Esophagus squamous epithelium (tissue), 5 donors: ENCODE results near the gene HNF1B. TPM values are rescaled to one million over a fixed set of nuclear protein-coding genes. Genes with fewer than 3 reads are reported as not detected.

Experiments used
- DNase-seq: peaks from one replicate; lab custom pipeline; 2025; lab: John Stamatoyannopoulos, UW
- H3K27ac ChIP-seq, 4 donors: fragments of 200-600 bp; sonication (generic); one replicate each; pipeline ENCODE4 v1.5.1; 2016 to 2019; ENCODE audit warnings: mild to moderate bottlenecking in 1 of 4
- H3K27me3 ChIP-seq, 4 donors: fragments of 200-600 bp; sonication (generic); 1 replicate in 3 of 4; 2 replicates in 1 of 4; pipeline versions ENCODE4 v1.5.1 to v1.6.0; 2017 to 2021; ENCODE audit warnings: antibody characterized with exemption in 1 of 4
- H3K36me3 ChIP-seq, 3 donors: fragments of 200-600 bp; sonication (generic); one replicate each; pipeline ENCODE4 v1.5.1; 2016 to 2019
- H3K4me1 ChIP-seq, 3 donors: fragments of 200-600 bp; sonication (generic); one replicate each; pipeline ENCODE4 v1.5.1; 2017 to 2019
- H3K4me3 ChIP-seq, 4 donors: fragments of 200-600 bp; sonication (generic); 1 replicate in 3 of 4; 2 replicates in 1 of 4; pipeline ENCODE4 v1.5.1; 2016 to 2019; ENCODE audit warnings: mild to moderate bottlenecking in 2 of 4, moderate library complexity in 1 of 4
- H3K9me3 ChIP-seq, 3 donors: fragments of 200-600 bp; sonication (generic); one replicate each; pipeline ENCODE4 v1.5.1; 2016 to 2019
- CTCF ChIP-seq, 6 experiments: fragments of 450-650 bp in 4 of 6; fragments of 200-600 bp in 2 of 6; sonication (generic) in 2 of 6; IDR thresholded peaks; one replicate each; pipeline ENCODE4 v1.5.1; 2016 to 2019; ENCODE audit warnings: antibody characterized with exemption in 6 of 6, mild to moderate bottlenecking in 4 of 6, moderate library complexity in 4 of 6
- POLR2A ChIP-seq, 4 donors: fragments of 450-650 bp; IDR thresholded peaks; one replicate each; pipeline ENCODE4 v1.6.1; 2017; ENCODE audit warnings: antibody characterized with exemption in 4 of 4, mild to moderate bottlenecking in 4 of 4, moderate library complexity in 3 of 4
- WGBS, 2 donors: methylation state at CpG; one replicate each; pipeline ENCODE4 v1.1.5; 2018; 5-methylcytosine and 5-hydroxymethylcytosine counted together
- intact Hi-C: fragments of 100-400 bp; cut with DNase I; formaldehyde crosslinking; loops from one replicate; pipeline ENCODE4 v1.15.0; 2022
- total RNA-seq, 4 donors: library from RNA; depleted of rRNA; stranded (reverse); fragments of >200 nt; gene quantifications; one replicate each; pipeline ENCODE4 v1.1.0, GENCODE V29; 2016
- donor health status: DM: yes; HTN: yes; CAD: no.

HNF1B gene
- total RNA-seq, 4 donors from 2014 or later = not detected

DNA sequence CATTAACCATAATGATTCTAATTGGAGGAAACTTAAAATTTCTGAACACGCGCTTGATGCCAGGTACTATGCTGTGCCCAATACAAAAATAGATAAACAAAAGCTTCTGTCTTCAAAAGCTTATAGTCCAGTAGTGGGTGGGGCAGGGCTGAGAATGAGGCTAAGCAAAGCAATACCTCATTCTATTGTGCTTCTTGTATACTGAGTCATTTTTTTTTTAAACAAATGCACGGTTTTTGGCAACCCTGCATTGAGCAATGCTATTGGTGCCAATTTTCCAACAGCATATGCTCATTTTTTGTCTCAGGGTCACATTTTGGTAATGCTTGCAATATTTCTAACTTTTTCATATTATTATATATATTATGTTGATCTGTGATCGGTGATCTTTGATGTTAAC lies 34.7 kb upstream of the HNF1B start:
- peaks cover 0 to 8% (median 0%) of the 10 kb centered on the region in 4 donors for H3K27me3 ChIP-seq
- 58 to 67% methylated on average over 4 of the region's 4 CpGs for WGBS, 2 donors
- intact Hi-C loops = loop anchor here (10.0 kb wide), 1 partner anchor 75 kb away; no protein-coding TSS in a partner anchor

GRCh38 chr17:37774504-37774903 lies 29.6 kb upstream of the HNF1B start:
- Histone ChIP-seq H3K27me3 (peaks cover 0 to 15% (median 0%) of the 10 kb centered on the region in 4 donors), H3K4me3 (no peak overlapping the region), H3K4me1 (no peaks in the 10 kb centered on the region), H3K36me3 (no peaks in the 10 kb centered on the region), H3K9me3 (no peaks in the 10 kb centered on the region), H3K27ac (no peak overlapping the region)
- intact Hi-C loops = loop anchor here (10.0 kb wide), 1 partner anchor 70 kb away; no protein-coding TSS in a partner anchor
- DNase-seq = no peak
- TF ChIP-seq POLR2A (IDR thresholded peaks at IDR 0.05) (no peak), CTCF (IDR thresholded peaks at IDR 0.05) (no peak)
- WGBS, 2 donors = 40 to 64% methylated on average over 4 to 5 of the region's 5 CpGs

More for the DNA sequence above, 34.7 kb upstream of the HNF1B start:
- Histone ChIP-seq H3K4me1 (no peaks in the 10 kb centered on the region), H3K27ac (no peak overlapping the region), H3K36me3 (no peaks in the 10 kb centered on the region), H3K4me3 (no peak overlapping the region), H3K9me3 (no peaks in the 10 kb centered on the region)
- DNase-seq = no peak
- TF ChIP-seq POLR2A (IDR thresholded peaks at IDR 0.05) = no peak
- no peak for TF ChIP-seq CTCF (IDR thresholded peaks at IDR 0.05)

GRCh38 chr17:37772982-37773381 lies 28.1 kb upstream of the HNF1B start:
- Histone ChIP-seq H3K9me3 (peaks cover 0 to 5% (median 0%) of the 10 kb centered on the region in 3 donors), H3K36me3 (no peaks in the 10 kb centered on the region), H3K4me3 (no peak overlapping the region), H3K27me3 (peaks cover 0 to 15% (median 0%) of the 10 kb centered on the region in 4 donors), H3K4me1 (no peaks in the 10 kb centered on the region), H3K27ac (no peak overlapping the region)
- intact Hi-C loops = loop anchor here (10.0 kb wide), 1 partner anchor 68 kb away; no protein-coding TSS in a partner anchor
- DNase-seq = no peak
- no peak for TF ChIP-seq CTCF (IDR thresholded peaks at IDR 0.05)
- TF ChIP-seq POLR2A (IDR thresholded peaks at IDR 0.05) = no peak
- WGBS, 2 donors = 80 to 92% methylated on average over 2 of the region's 2 CpGs

DNA sequence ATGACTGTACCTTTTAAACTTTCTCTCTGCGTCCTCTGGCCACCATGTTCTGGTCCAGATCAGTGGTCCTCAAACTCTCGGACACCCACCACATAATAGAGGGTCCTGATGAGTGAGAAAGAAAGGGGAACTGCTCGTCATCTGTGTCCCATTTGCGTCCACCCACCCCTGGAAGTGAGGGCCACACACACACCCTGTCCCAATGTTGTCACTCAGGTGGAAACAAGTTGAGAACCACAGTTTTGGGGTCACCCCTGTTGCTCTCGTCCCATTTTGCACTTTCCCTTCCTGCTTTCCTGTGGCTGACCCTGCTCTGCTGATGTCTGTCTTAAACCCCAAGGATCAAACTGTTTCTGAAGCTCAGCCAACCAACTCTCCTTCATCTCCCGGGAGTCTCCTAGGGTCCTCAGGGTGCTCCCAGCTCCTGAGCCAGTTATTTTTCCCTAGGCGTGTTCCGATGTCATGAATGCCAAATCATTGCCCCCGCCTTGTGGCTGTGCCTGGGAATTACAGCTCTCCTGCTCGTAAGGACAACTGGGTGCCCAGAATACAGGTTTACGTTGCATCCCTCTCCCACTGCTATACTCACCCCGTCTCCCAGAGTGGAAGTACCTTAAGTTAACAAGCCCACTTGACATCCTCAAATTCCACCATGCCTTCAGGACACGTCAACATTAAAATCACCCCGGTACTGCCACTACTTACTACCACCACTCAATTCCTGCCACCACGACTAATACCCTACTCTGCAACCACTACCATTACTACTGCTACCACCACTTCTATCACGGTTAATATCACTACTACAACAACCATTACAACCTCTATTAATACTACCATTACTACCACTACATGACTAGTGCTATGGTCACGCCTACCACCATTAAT lies 26.0 kb upstream of the HNF1B start:
- peaks cover 0 to 5% (median 0%) of the 10 kb centered on the region in 3 donors for H3K9me3 ChIP-seq
- H3K27ac ChIP-seq = no peak overlapping the region
- H3K4me1 ChIP-seq = peaks cover 0 to 6% (median 0%) of the 10 kb centered on the region in 3 donors
- WGBS, 2 donors = 53% methylated on average over 14 to 17 of the region's 17 CpGs
- no peak for DNase-seq
- no peaks in the 10 kb centered on the region for H3K36me3 ChIP-seq
- no peak for TF ChIP-seq POLR2A (IDR thresholded peaks at IDR 0.05)
- peak in 5 of 6 experiments; percentile 46 to 81 (median 59) for TF ChIP-seq CTCF (IDR thresholded peaks at IDR 0.05)
- peaks cover 0 to 31% (median 0%) of the 10 kb centered on the region in 4 donors for H3K27me3 ChIP-seq
- intact Hi-C loops = loop anchor here (10.0 kb wide), 1 partner anchor 66 kb away; no protein-coding TSS in a partner anchor
- no peak overlapping the region for H3K4me3 ChIP-seq

DNA sequence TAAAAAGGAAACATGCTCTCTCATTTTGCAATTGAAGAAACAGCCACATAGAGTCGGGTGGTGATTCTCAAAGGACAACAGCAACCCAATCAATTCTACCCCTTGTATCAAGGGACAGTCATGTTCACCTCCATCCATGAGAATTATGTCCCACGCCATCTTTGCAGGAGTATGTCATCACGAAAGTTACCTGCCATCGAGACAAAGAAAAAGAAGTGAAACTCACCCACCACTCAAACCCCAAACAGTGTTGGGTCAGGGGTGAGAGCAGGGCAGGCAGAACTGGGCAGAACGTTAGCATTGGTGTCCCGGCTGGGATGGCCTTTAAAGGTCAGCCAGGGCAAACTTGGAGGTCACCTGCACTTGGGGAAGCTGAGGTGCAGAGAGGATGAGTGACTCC lies 24.2 kb upstream of the HNF1B start:
- Histone ChIP-seq H3K4me3 (no peak overlapping the region), H3K36me3 (no peaks in the 10 kb centered on the region), H3K27ac (no peak overlapping the region), H3K4me1 (peaks cover 0 to 6% (median 0%) of the 10 kb centered on the region in 3 donors), H3K9me3 (peaks cover 0 to 5% (median 0%) of the 10 kb centered on the region in 3 donors), H3K27me3 (peaks cover 0 to 46% (median 0%) of the 10 kb centered on the region in 4 donors)
- TF ChIP-seq POLR2A (IDR thresholded peaks at IDR 0.05) = no peak
- TF ChIP-seq CTCF (IDR thresholded peaks at IDR 0.05) = no peak
- no peak for DNase-seq
- WGBS, 2 donors = 73 to 79% methylated on average over 2 to 6 of the region's 6 CpGs
- intact Hi-C loops = no loop called here
